Activated B cell treated with CpG ODN at 0.5 μM for 24 hours (primary cell): Measurements from ENCODE around the gene RAD51B. TPM values are rescaled to one million over a fixed set of nuclear protein-coding genes. Genes with fewer than 3 reads are reported as not detected.

Source experiments
- ATAC-seq: fragments of 200-7000 bp; cut with Tn5 transposase; one replicate; pipeline ENCODE4 v1.10.0; 2021; ENCODE audit warnings: low read depth, mild to moderate bottlenecking, moderate library complexity
- CTCF ChIA-PET: fragments of 350-600 bp; sonication (Branson Sonifier 250); formaldehyde crosslinking; loops from one replicate; lab custom pipeline; 2021; ENCODE audit warnings: antibody characterized with exemption; lab: Charles Lee
- POLR2A ChIA-PET: fragments of 350-600 bp; sonication (Branson Sonifier 250); formaldehyde crosslinking; loops from one replicate; lab custom pipeline; 2021; ENCODE audit warnings: antibody characterized with exemption; lab: Charles Lee
- DNase-seq: peaks from one replicate; pipeline ENCODE4 v3.0.0; 2022
- H3K27ac Mint-ChIP-seq: one replicate; pipeline ENCODE4 v1.8.0; 2020; ENCODE audit warnings: mixed read lengths
- H3K27me3 Mint-ChIP-seq: one replicate; pipeline ENCODE4 v1.8.0; 2021; ENCODE audit warnings: mixed read lengths
- H3K36me3 Mint-ChIP-seq: one replicate; pipeline ENCODE4 v1.8.0; 2021; ENCODE audit warnings: low read depth, mixed read lengths
- H3K4me1 Mint-ChIP-seq: one replicate; pipeline ENCODE4 v1.8.0; 2021; ENCODE audit warnings: mixed read lengths
- H3K4me3 Mint-ChIP-seq: one replicate; pipeline ENCODE4 v1.8.0; 2020; ENCODE audit warnings: mild to moderate bottlenecking, mixed read lengths
- H3K9me3 Mint-ChIP-seq: one replicate; pipeline ENCODE4 v1.8.0; 2020; ENCODE audit warnings: mixed read lengths
- intact Hi-C: fragments of 100-400 bp; cut with micrococcal nuclease; formaldehyde crosslinking; loops from one replicate; pipeline ENCODE4 v1.15.1; 2024
- total RNA-seq: library from RNA; stranded (reverse); gene quantifications from 2 replicates; pipeline ENCODE4 v1.2.3, GENCODE V29; 2022
- TF ChIP-seq, protein P1 (sequence below): fragments of 200-600 bp; IDR thresholded peaks from one replicate; pipeline ENCODE4 v1.8.0; 2022; ENCODE audit warnings: antibody characterized with exemption, mild to moderate bottlenecking

The RAD51B gene
- total RNA-seq, 1 donor from 2014 or later: 53.9 TPM

DNA sequence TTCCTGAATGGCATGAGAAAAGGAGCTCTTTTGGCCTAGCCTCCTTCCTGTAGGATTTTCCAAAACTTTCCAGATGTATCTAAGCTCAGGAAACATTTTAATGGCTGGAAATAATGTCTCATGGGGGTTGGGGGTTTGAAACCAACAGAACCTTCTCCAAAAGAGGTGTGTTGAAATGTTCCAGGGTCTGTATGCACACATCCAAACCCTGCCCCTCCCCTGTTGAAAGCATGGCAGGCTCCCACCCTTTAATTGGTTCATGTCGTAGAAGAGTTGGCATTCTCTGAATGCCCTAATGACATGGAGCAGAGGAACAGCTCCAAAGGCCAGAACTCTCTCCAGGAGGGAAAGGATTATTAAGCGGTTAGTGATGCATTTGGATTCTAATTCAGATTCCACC, 620.1 kb downstream of the RAD51B start:
- ATAC-seq: no peak
- POLR2A ChIA-PET: no interaction called here
- Mint-ChIP-seq H3K27ac (no peak overlapping the region), H3K4me3 (no peak overlapping the region), H3K9me3 (peaks cover 3% of the 10 kb centered on the region), H3K36me3 (peaks cover 3% of the 10 kb centered on the region), H3K4me1 (peaks cover 23% of the 10 kb centered on the region), H3K27me3 (no peaks in the 10 kb centered on the region)
- CTCF ChIA-PET: no interaction called here
- DNase-seq: no peak
- intact Hi-C loops: no loop called here
- TF ChIP-seq, protein P1, sequence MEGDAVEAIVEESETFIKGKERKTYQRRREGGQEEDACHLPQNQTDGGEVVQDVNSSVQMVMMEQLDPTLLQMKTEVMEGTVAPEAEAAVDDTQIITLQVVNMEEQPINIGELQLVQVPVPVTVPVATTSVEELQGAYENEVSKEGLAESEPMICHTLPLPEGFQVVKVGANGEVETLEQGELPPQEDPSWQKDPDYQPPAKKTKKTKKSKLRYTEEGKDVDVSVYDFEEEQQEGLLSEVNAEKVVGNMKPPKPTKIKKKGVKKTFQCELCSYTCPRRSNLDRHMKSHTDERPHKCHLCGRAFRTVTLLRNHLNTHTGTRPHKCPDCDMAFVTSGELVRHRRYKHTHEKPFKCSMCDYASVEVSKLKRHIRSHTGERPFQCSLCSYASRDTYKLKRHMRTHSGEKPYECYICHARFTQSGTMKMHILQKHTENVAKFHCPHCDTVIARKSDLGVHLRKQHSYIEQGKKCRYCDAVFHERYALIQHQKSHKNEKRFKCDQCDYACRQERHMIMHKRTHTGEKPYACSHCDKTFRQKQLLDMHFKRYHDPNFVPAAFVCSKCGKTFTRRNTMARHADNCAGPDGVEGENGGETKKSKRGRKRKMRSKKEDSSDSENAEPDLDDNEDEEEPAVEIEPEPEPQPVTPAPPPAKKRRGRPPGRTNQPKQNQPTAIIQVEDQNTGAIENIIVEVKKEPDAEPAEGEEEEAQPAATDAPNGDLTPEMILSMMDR: no peak

DNA sequence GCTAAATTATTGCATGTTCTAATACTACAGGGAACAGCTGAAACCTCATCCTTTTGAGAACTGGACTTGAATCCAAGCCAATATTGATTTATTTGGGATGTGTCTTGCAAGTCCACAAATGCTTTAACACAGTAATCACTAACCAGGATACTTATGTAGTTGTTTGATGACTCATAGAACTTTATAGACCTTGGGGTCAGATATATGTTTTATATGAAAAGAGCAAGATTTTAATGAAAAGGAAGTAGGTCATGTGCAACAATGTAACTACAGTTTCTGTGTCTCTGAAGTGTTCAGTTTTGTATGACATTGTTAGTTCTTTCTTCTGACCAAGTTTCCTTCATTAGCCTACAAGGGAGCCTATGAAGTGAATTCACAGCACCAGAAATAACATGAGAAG, 621.2 kb downstream of the RAD51B start:
- DNase-seq (no peak), ATAC-seq (no peak)

DNA sequence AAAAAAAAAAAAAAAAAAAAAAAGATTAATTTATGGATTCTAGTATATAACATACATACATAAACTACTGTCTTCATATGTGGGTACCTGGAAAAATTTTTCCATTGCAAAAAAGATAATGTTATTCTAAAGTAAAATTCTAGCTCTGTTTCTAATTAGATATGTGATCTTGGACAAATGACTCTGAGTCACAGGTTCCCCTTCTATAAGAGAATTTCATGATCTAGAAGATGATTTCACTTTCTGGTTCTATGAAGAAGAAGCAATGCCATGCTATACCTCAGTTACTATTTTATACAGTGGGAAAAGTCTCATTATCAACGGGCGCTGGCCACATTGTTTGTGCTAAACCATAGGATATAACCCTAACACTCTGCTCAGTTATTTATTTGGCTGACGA, 622.0 kb downstream of the RAD51B start:
- CTCF ChIA-PET: no interaction called here
- no peaks in the 10 kb centered on the region for H3K27me3 Mint-ChIP-seq

More for the DNA sequence above, 621.2 kb downstream of the RAD51B start:
- Mint-ChIP-seq H3K9me3 (peaks cover 3% of the 10 kb centered on the region), H3K4me3 (no peak overlapping the region), H3K27me3 (no peaks in the 10 kb centered on the region), H3K36me3 (peaks cover 3% of the 10 kb centered on the region), H3K4me1 (peaks cover 23% of the 10 kb centered on the region), H3K27ac (no peak overlapping the region)
- ChIA-PET POLR2A (no interaction called here), CTCF (no interaction called here)
- intact Hi-C loops: no loop called here
- TF ChIP-seq, protein P1: no peak

GRCh38 chr14:68442828-68443629, 623.5 kb downstream of the RAD51B start:
- H3K4me1 Mint-ChIP-seq: peaks cover 18% of the 10 kb centered on the region
- ATAC-seq (no peak), DNase-seq (no peak)
- ChIA-PET CTCF (no interaction called here), POLR2A (interaction anchor here (0.6 to 1.4 kb wide), 5 partner anchors 14 to 350 kb away, joined by 3 to 7 read pairs (median 3); partner anchors contain the start of gene ZFP36L1)
- H3K4me3 Mint-ChIP-seq: no peak overlapping the region
- H3K36me3 Mint-ChIP-seq: no peaks in the 10 kb centered on the region
- intact Hi-C loops: no loop called here
- no peaks in the 10 kb centered on the region for H3K9me3 Mint-ChIP-seq
- H3K27ac Mint-ChIP-seq: no peak overlapping the region
- no peaks in the 10 kb centered on the region for H3K27me3 Mint-ChIP-seq
- TF ChIP-seq, protein P1: no peak

More for the DNA sequence above, 622.0 kb downstream of the RAD51B start:
- POLR2A ChIA-PET: interaction anchor here (0.7 to 1.4 kb wide), 3 partner anchors 34 to 344 kb away, joined by 3 to 5 read pairs (median 4); no protein-coding TSS in a partner anchor
- intact Hi-C loops: no loop called here
- H3K27ac Mint-ChIP-seq: no peak overlapping the region
- H3K4me1 Mint-ChIP-seq: peaks cover 20% of the 10 kb centered on the region
- H3K9me3 Mint-ChIP-seq: peaks cover 1% of the 10 kb centered on the region
- ATAC-seq (no peak), DNase-seq (no peak)
- H3K4me3 Mint-ChIP-seq: no peak overlapping the region
- H3K36me3 Mint-ChIP-seq: peaks cover under 1% of the 10 kb centered on the region
- TF ChIP-seq, protein P1: no peak

DNA sequence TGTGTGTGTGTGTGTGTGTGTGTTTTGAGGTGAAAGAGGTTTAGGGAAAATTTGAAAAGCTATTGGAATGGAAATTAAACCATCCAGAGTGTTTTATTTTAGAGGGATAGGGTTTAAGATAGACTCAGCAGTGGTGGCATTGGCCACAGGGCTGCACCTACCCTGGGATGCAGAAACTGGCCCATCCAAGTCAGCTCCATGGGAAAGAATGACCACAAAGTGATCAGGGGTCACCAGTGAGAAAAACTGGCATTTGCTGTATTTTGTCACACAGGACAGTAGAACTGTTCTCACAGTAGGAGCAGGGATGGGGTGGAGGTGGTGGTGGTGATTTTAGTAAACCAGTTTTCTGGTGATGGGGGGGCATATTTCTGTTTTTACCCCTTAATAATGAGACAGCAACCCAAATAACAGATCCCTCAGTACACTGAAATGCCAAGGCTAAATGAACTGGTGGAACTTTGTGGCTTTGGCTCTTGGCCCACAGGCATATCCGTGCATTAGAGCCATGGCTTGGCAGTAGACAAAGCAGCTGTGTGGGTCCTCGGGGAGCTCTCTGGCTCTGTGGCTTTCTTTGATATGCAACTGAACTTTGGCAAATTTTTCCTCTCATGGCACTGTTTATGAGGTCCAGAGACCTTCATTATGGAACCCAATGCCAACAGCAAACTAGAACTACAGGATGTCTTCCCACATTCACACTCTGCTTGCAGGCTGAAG, 625.0 kb downstream of the RAD51B start:
- Mint-ChIP-seq H3K27ac (no peak overlapping the region), H3K4me1 (peaks cover 23% of the 10 kb centered on the region)
- CTCF ChIA-PET: no interaction called here

More for the DNA sequence above, 625.0 kb downstream of the RAD51B start:
- DNase-seq (no peak), ATAC-seq (no peak)
- POLR2A ChIA-PET: interaction anchor here (0.6 to 1.6 kb wide), 5 partner anchors 27 to 349 kb away, joined by 3 to 7 read pairs (median 3); partner anchors contain the start of gene ZFP36L1
- H3K9me3 Mint-ChIP-seq: no peaks in the 10 kb centered on the region
- TF ChIP-seq, protein P1: no peak
- no peaks in the 10 kb centered on the region for H3K36me3 Mint-ChIP-seq
- H3K4me3 Mint-ChIP-seq: no peak overlapping the region
- intact Hi-C loops: no loop called here
- no peaks in the 10 kb centered on the region for H3K27me3 Mint-ChIP-seq
